HAP-1 (cell line): ENCODE measurements around the gene APP.

Source experiments
- DNase-seq, 2 experiments: peaks; one replicate each; pipeline ENCODE4 v3.0.0-alpha.2; 2016 to 2020; ENCODE audit warnings: low spot score in 2 of 2
- H3K27me3 ChIP-seq: fragments of 250-450 bp; sonication (Bioruptor Pico); 2 replicates; pipeline ENCODE4 v1.5.1; 2020; ENCODE audit warnings: low read depth, mild to moderate bottlenecking, moderate library complexity
- H3K36me3 ChIP-seq: fragments of 250-450 bp; sonication (Bioruptor Pico); replicated peaks from 2 replicates; pipeline ENCODE4 v1.5.1; 2020; ENCODE audit warnings: mild to moderate bottlenecking
- H3K4me1 ChIP-seq: fragments of 250-450 bp; sonication (Bioruptor Pico); 2 replicates; pipeline ENCODE4 v1.5.1; 2020; ENCODE audit warnings: mild to moderate bottlenecking
- H3K4me3 ChIP-seq: fragments of 250-450 bp; sonication (Bioruptor Pico); 2 replicates; pipeline ENCODE4 v1.5.1; 2020; ENCODE audit warnings: mild to moderate bottlenecking, moderate library complexity
- H3K9me3 ChIP-seq: fragments of 250-450 bp; sonication (Bioruptor Pico); 2 replicates; pipeline ENCODE4 v1.5.1; 2020; ENCODE audit warnings: mild to moderate bottlenecking, moderate library complexity
- in situ Hi-C: fragments of 300-500 bp; cut with MboI; formaldehyde crosslinking; loops from 3 replicates; pipeline ENCODE4 v1.14.3; 2020; ENCODE audit warnings: low sequenced_read_pairs, inconsistent platforms, mixed read lengths

Gene APP

GRCh38 chr21:25881524-25882376 lies 288.8 kb downstream of the APP start:
- no peaks in the 10 kb centered on the region for H3K4me1 ChIP-seq
- H3K4me3 ChIP-seq = no peak overlapping the region
- no peaks in the 10 kb centered on the region for H3K27me3 ChIP-seq
- H3K9me3 ChIP-seq = no peaks in the 10 kb centered on the region
- peaks cover 21% of the 10 kb centered on the region for H3K36me3 ChIP-seq
- in situ Hi-C loops = loop anchor here (5.0 kb wide), 1 partner anchor 836 kb away; no protein-coding TSS in a partner anchor
- DNase-seq = peak; percentile 41 to 78

- Histone ChIP-seq H3K4me3 (no peak overlapping the region), H3K27me3 (no peaks in the 10 kb centered on the region), H3K4me1 (no peaks in the 10 kb centered on the region; the same call in 1 of the 2 replicates), H3K9me3 (no peaks in the 10 kb centered on the region), H3K36me3 (peaks cover 21% of the 10 kb centered on the region)
- DNase-seq = no peak
- in situ Hi-C loops = no loop called here
These were observed 291.4 kb downstream of the APP start for GRCh38 chr21:25879203-25879602.

GRCh38 chr21:25878344-25878743 lies 292.2 kb downstream of the APP start:
- peaks cover 21% of the 10 kb centered on the region for H3K36me3 ChIP-seq
- H3K9me3 ChIP-seq = no peaks in the 10 kb centered on the region
- in situ Hi-C loops = no loop called here
- H3K27me3 ChIP-seq = no peaks in the 10 kb centered on the region
- H3K4me3 ChIP-seq = no peak overlapping the region
- no peak for DNase-seq
- no peaks in the 10 kb centered on the region; the same call in 1 of the 2 replicates for H3K4me1 ChIP-seq

GRCh38 chr21:25872271-25872670 lies 298.3 kb downstream of the APP start:
- H3K4me3 ChIP-seq = no peak overlapping the region
- no peaks in the 10 kb centered on the region for H3K27me3 ChIP-seq
- in situ Hi-C loops = no loop called here
- no peaks in the 10 kb centered on the region for H3K9me3 ChIP-seq
- peaks cover 8% of the 10 kb centered on the region for H3K4me1 ChIP-seq
- DNase-seq = peak in 1 of 2 experiments; percentile 24
- H3K36me3 ChIP-seq = no peaks in the 10 kb centered on the region; the same call in 1 of the 2 replicates

- peak in 1 of 2 experiments; percentile 46 for DNase-seq
- H3K27me3 ChIP-seq = no peaks in the 10 kb centered on the region
- no peaks in the 10 kb centered on the region for H3K9me3 ChIP-seq
- no peaks in the 10 kb centered on the region; the same call in 1 of the 2 replicates for H3K36me3 ChIP-seq
- H3K4me3 ChIP-seq = no peak overlapping the region
- in situ Hi-C loops = no loop called here
- H3K4me1 ChIP-seq = peaks cover 12% of the 10 kb centered on the region
These were observed 299.0 kb downstream of the APP start for GRCh38 chr21:25871566-25871965.

GRCh38 chr21:25870084-25870483 lies 300.5 kb downstream of the APP start:
- H3K36me3 ChIP-seq = no peaks in the 10 kb centered on the region; the same call in 1 of the 2 replicates

GRCh38 chr21:25867061-25867460 lies 303.5 kb downstream of the APP start:
- H3K4me3 ChIP-seq = no peak overlapping the region
- peak; percentile 21 to 88 for DNase-seq
- no peaks in the 10 kb centered on the region for H3K9me3 ChIP-seq
- in situ Hi-C loops = no loop called here
- no peaks in the 10 kb centered on the region for H3K36me3 ChIP-seq
- H3K4me1 ChIP-seq = peaks cover 20% of the 10 kb centered on the region
- no peaks in the 10 kb centered on the region for H3K27me3 ChIP-seq

More at GRCh38 chr21:25870084-25870483, 300.5 kb downstream of the APP start:
- H3K9me3 ChIP-seq = no peaks in the 10 kb centered on the region
- H3K27me3 ChIP-seq = no peaks in the 10 kb centered on the region
- H3K4me3 ChIP-seq = no peak overlapping the region
- DNase-seq = no peak
- H3K4me1 ChIP-seq = peaks cover 17% of the 10 kb centered on the region
- in situ Hi-C loops = no loop called here

- DNase-seq = no peak
- in situ Hi-C loops = no loop called here
- Histone ChIP-seq H3K4me1 (peaks cover 22% of the 10 kb centered on the region), H3K27me3 (no peaks in the 10 kb centered on the region), H3K36me3 (no peaks in the 10 kb centered on the region), H3K9me3 (no peaks in the 10 kb centered on the region), H3K4me3 (no peak overlapping the region)
These were observed 306.8 kb downstream of the APP start for GRCh38 chr21:25863747-25864146.

- no peak overlapping the region for H3K4me3 ChIP-seq
- peaks cover 21% of the 10 kb centered on the region for H3K4me1 ChIP-seq
- no peak for DNase-seq
- H3K9me3 ChIP-seq = no peaks in the 10 kb centered on the region
- in situ Hi-C loops = no loop called here
- no peaks in the 10 kb centered on the region for H3K36me3 ChIP-seq
- no peaks in the 10 kb centered on the region for H3K27me3 ChIP-seq
These were observed 307.5 kb downstream of the APP start for GRCh38 chr21:25863031-25863430.

- no peaks in the 10 kb centered on the region for H3K36me3 ChIP-seq
- no peaks in the 10 kb centered on the region for H3K9me3 ChIP-seq
- DNase-seq = peak; percentile 29 to 31
- no peak overlapping the region for H3K4me3 ChIP-seq
- in situ Hi-C loops = no loop called here
- H3K4me1 ChIP-seq = peaks cover 17% of the 10 kb centered on the region
- H3K27me3 ChIP-seq = no peaks in the 10 kb centered on the region
These were observed 308.0 kb downstream of the APP start for GRCh38 chr21:25862596-25862995.

GRCh38 chr21:25862112-25862511 lies 308.5 kb downstream of the APP start:
- no peaks in the 10 kb centered on the region for H3K9me3 ChIP-seq
- no peak overlapping the region for H3K4me3 ChIP-seq
- H3K36me3 ChIP-seq = no peaks in the 10 kb centered on the region
- DNase-seq = peak; percentile 14 to 33
- no peaks in the 10 kb centered on the region for H3K27me3 ChIP-seq
- in situ Hi-C loops = no loop called here
- peaks cover 14% of the 10 kb centered on the region for H3K4me1 ChIP-seq

- DNase-seq = no peak
- 0 out of 2 replicates have a peak, but pooled peaks cover 5% of the 10 kb centered on the region for H3K4me1 ChIP-seq
- in situ Hi-C loops = no loop called here
- no peak overlapping the region for H3K4me3 ChIP-seq
- H3K9me3 ChIP-seq = no peaks in the 10 kb centered on the region
- no peaks in the 10 kb centered on the region for H3K36me3 ChIP-seq
- H3K27me3 ChIP-seq = no peaks in the 10 kb centered on the region
These were observed 311.2 kb downstream of the APP start for GRCh38 chr21:25859235-25859929.

- no peak for DNase-seq
These were observed 312.2 kb downstream of the APP start for GRCh38 chr21:25858325-25858724.

More at GRCh38 chr21:25858325-25858724, 312.2 kb downstream of the APP start:
- Histone ChIP-seq H3K4me3 (no peak overlapping the region), H3K27me3 (no peaks in the 10 kb centered on the region), H3K9me3 (no peaks in the 10 kb centered on the region), H3K36me3 (no peaks in the 10 kb centered on the region), H3K4me1 (0 out of 2 replicates have a peak, but pooled peaks cover 5% of the 10 kb centered on the region)
- in situ Hi-C loops = no loop called here
